DMS 273 (cell line): ENCODE results near the gene MPLKIP.
"Not testable (repeated sequence)": the region's sequence is repeated elsewhere in the genome, so short reads cannot be mapped to it uniquely, and the experiment has no call there.

Experiments
- DNase-seq: peaks from one replicate; lab custom pipeline; 2025; ENCODE audit not compliant: unreplicated experiment; lab: John Stamatoyannopoulos, UW

Gene MPLKIP

DNA sequence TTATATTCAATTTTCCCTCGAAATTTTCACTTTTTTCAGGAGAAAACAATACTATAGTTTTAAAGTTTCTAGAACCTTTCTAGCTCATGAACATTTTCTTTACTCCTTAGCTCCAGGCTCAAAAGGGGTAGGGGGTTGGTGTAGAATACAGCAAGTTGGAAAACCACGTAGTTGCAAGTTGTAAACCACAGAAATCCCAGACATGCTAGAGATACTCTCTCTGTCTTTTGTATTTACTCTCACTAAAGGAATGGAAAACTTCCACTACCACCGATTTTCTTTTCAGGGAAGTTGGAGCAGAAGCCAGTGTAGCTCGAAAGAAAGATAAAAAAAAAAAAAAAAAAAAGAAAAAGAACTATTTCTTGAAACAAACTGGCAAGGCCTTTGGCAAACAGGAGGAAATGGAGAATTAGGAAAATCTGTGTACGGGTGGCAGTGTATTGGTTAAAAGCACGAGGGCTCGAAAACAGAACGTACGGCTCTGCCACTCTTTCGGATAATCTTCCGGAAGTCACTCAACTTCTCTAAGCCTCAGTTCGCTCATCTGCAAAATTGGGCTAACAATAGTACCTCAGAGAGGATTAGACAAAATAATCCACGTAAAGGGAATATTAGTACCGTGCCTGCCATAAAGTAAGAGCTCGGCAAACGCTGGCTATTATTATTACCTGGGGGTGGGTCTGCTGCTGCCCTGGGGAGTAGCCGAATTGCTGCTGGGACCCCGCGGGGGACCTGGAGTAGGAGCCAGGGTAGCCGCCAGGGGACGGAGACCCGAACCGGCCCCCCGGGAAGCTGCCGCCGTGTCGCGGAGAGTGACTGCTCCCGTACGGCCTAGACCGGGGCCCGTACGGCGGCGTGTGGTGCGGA, 628 bp downstream of the MPLKIP start:
- DNase-seq = peak; percentile 65

DNA sequence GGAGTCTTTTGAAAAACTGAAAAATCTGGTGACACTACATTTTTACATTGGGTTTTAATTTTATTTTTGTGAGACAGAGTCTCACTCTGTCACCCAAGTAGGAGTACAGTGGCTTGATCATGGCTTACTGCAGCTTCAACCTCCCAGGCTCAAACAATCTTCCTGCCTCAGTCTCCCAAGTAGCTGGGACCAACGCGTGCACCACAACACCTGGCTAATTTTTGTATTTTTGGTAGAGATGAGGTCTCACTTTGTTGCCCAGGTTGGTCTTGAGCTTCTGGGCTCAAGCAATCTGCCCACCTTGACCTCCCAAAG, 11.5 kb downstream of the MPLKIP start:
- no peak for DNase-seq

GRCh38 chr7:40122100-40122939, 12.1 kb downstream of the MPLKIP start:
- not testable (repeated sequence) for DNase-seq

DNA sequence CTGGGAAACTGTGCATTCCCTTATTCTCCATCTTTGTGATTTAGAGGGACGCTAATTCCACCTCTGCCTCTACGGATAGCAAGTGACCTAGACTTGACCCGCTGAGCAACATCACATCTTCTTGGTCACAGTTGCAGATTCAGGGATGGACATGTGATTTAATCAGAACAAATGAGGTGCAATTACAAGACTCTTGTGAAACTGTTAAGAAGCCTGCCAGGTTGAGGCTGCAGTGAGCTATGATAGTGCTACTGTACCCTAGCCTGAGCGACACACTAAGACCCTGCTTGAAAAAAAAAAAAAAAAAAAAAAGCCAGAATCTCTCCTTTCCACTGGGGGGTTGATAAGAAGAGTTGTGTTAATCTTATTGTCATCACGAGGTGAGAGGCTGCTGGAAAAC, 14.4 kb downstream of the MPLKIP start:
- DNase-seq = no peak

DNA sequence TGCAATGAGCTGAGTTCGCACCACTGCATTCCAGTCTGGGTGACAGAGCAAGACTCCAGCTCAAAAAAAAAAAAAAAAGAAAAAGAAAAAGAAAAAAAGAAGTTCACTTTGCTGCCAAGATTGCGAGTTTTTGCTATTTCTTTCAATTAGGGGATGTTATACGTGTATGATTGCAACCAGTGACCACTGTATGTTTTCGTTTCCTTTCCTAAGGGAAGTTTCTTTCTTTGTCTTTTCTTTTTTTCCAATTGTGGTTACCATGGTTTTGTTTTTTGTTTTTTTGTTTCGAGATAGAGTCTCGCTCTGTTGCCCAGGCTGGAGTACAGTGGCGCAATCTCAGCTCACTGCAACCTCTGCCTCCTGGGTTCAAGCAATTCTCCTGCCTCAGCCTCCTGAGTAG, 16.2 kb downstream of the MPLKIP start:
- not testable (repeated sequence) for DNase-seq

DNA sequence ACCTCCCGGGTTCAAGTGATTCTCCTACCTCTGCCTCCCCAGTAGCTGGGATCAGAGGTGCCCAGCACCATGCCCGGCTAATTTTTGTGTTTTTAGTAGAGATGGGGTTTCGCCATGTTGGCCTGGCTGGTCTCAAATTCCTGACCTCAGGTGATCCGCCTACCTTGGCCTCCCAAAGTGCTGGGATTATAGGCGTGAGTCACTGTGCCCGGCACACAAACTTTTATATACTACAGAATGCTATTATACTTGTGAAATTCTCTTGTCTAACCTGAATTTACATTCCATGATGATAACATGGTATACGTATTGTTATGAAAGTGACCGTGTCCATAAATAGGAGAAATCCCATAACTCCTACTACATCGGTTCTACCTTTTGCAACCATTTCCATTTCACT, 17.2 kb downstream of the MPLKIP start:
- DNase-seq = not testable (repeated sequence)

- DNase-seq = no peak
Observed at GRCh38 chr7:40115936-40116335, 18.5 kb downstream of the MPLKIP start.

- DNase-seq = no peak
Observed at GRCh38 chr7:40105879-40106473, 28.4 kb downstream of the MPLKIP start.

GRCh38 chr7:40102897-40103296, 31.5 kb downstream of the MPLKIP start:
- DNase-seq = no peak

- DNase-seq = no peak
Observed at GRCh38 chr7:40101201-40101600, 33.2 kb downstream of the MPLKIP start.

DNA sequence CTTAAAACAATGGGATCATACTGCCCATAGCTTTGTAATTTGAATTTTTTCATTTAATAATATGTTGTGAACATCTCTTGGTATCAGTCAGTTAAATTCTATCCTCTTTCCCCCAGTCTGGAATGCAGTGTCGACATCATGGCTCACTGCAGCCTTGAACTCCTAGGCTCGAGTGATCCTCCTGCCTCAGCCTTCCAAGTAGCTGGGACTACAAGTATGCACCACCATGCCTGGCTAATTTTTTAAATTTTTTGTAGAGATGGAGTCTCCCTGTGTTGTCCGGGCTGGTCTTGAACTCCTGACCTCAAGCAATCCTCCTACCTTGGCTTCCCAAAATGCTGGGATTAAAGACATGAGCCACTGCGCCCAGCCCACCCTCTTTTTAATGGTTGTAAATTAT, 34.6 kb downstream of the MPLKIP start:
- DNase-seq = no peak

GRCh38 chr7:40098810-40099209, 35.6 kb downstream of the MPLKIP start:
- DNase-seq = no peak

- DNase-seq = no peak
Observed at GRCh38 chr7:40097728-40098127, 36.7 kb downstream of the MPLKIP start.

DNA sequence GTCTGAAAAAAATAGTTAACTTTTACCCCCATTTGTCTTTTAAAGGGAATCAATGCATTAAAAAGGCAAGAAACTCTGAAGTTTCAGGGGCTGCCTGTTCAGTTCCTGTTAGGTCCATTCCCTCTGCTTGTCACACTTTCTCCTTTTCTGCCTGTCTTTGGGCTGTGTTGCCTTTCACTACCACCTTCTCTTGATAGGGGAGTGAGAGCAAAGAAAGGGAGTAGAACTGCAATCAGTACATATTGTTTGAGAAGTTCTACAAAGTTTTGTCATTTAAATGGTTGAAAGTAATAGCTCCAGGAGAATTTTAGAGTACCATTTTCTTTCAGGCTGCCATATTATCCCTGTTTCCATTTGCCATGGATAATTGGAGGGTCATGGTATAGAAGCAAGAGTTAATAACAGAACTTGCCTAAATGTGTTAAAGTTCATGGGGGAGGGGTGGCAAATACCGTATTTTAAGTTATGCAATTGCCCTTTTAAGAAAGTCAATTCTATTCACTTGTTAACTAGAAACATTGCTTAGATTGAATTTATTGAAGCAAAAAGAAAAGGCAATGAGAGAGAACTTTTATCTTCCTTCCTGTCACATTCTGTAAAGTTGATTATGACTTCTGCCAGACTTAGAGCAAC, 38.6 kb downstream of the MPLKIP start:
- DNase-seq = no peak

DNA sequence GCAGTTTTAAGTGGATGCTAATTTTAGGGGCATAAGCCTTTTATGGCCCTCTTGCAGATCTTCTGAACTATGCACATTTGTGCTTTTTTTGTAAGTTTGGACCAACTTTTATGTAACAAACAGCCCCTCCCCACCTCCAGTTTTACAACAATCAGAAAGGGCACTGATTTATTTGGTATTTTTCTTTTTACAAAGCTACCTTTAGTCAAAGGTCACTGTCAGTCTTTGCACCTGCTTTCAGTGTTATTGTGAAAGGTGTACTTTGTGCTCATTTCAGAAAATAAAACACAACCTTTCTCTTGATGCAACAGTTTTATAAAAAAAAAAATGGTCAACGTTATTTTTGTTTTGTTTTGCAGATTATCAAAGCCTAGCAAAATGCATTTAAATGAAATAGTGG, 39.2 kb downstream of the MPLKIP start:
- no peak for DNase-seq

DNA sequence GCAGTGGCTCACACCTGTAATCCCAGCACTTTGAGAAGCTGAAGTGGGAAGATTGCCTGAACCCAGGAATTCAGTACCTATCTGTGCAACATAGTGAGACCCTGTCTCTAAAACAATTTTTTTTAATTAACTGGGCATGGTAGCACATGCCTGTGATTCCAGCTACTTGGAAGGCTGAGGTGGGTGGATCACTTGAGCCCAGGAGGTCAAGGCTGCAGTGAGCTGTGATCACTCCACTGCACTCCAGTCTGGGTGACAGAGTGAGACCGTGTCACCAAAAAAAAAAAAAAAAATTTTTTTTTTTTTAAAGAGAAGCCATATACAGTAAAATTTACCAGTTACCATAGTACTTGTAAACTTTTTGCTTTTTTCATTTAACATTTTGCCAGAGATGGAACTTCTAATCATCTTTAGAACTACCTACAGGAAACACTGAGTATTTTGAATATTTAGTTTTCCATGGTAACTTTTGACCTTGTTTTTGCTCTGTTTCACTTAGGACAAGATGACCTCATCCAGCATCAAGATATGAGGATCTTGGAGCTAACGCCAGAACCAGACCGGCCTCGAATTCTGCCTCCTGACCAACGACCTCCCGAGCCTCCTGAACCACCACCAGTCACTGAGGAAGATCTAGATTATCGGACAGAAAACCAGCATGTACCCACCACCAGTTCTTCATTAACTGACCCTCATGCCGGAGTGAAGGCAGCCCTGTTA, 40.6 kb downstream of the MPLKIP start:
- no peak for DNase-seq

- no peak for DNase-seq
Observed at GRCh38 chr7:40092182-40092581, 42.2 kb downstream of the MPLKIP start.

DNA sequence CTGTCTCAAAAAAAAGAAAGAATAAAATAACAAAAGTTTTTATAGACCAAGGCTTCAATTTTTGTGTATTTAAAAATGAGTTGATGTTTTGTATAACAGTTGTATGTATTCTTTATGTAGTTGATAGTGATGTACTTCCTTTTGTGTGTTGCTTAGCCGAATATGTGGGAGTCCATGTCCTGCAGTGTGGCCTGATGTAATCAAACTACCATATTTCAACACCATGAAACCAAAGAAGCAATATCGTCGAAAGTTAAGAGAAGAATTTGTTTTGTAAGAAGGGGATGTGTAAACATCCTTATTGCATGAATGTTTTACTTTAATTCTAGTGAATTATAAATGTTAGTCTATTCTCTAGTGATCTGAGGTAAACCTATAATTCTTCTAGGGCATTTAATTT, 56.6 kb downstream of the MPLKIP start:
- no peak for DNase-seq
